Skeletal muscle tissue (tissue), 4 donors: Measurements from ENCODE around the gene TMCC1. TPM values are rescaled to one million over a fixed set of nuclear protein-coding genes. Genes with fewer than 3 reads are reported as not detected.

ENCODE experiments used
- H3K27ac ChIP-seq: one replicate; pipeline ENCODE4 v1.7.0; 2013; ENCODE audit warnings: mild to moderate bottlenecking, low read depth, low read length, inconsistent platforms
- H3K27me3 ChIP-seq, 3 donors: one replicate each; pipeline ENCODE4 v1.7.0; 2013; ENCODE audit warnings: low read length in 3 of 3; ENCODE audit not compliant: control insufficient read depth in 3 of 3, insufficient read depth in 3 of 3
- H3K36me3 ChIP-seq, 3 donors: one replicate each; pipeline ENCODE4 v1.7.0; 2013; ENCODE audit warnings: low read length in 3 of 3; ENCODE audit not compliant: control insufficient read depth in 3 of 3, insufficient read depth in 3 of 3
- H3K4me1 ChIP-seq, 3 donors: one replicate each; pipeline ENCODE4 v1.7.0; 2013; ENCODE audit warnings: low read length in 3 of 3, mild to moderate bottlenecking in 3 of 3; ENCODE audit not compliant: control insufficient read depth in 3 of 3, insufficient read depth in 3 of 3
- H3K4me3 ChIP-seq, 3 donors: one replicate each; pipeline ENCODE4 v1.7.0; 2013; ENCODE audit warnings: low read length in 3 of 3
- H3K9ac ChIP-seq, 3 donors: one replicate each; pipeline ENCODE4 v1.7.0; 2013; ENCODE audit warnings: low read length in 3 of 3, mild to moderate bottlenecking in 3 of 3, moderate library complexity in 2 of 3, low read depth in 1 of 3
- H3K9me3 ChIP-seq, 3 donors: one replicate each; pipeline ENCODE4 v1.7.0; 2013; ENCODE audit warnings: low read length in 3 of 3; ENCODE audit not compliant: control insufficient read depth in 3 of 3
- total RNA-seq: library from RNA; depleted of rRNA; stranded (reverse); fragments of >200 nt; gene quantifications from one replicate; pipeline ENCODE4 v1.2.3, GENCODE V29; 2014
- donor health status: Osteomylitis.

Gene TMCC1
- total RNA-seq, 1 donor from 2014 or later: 65.8 TPM

- Histone ChIP-seq H3K36me3 (no peaks in the 10 kb centered on the region), H3K9me3 (no peaks in the 10 kb centered on the region), H3K9ac (no peak overlapping the region), H3K4me1 (peaks cover 47 to 64% (median 63%) of the 10 kb centered on the region in 3 donors), H3K4me3 (no peak overlapping the region), H3K27ac (no peak overlapping the region), H3K27me3 (peaks cover 0 to 8% (median 8%) of the 10 kb centered on the region in 3 donors)
These were observed 283.2 kb downstream of the TMCC1 start for GRCh38 chr3:129610276-129610675.

GRCh38 chr3:129609591-129610182, 283.8 kb downstream of the TMCC1 start:
- Histone ChIP-seq H3K9ac (no peak overlapping the region), H3K27me3 (peaks cover 0 to 11% (median 11%) of the 10 kb centered on the region in 3 donors), H3K27ac (peak overlapping the region; percentile 0), H3K4me1 (peaks cover 45 to 62% (median 61%) of the 10 kb centered on the region in 3 donors), H3K9me3 (no peaks in the 10 kb centered on the region), H3K36me3 (peaks cover 0 to 2% (median 0%) of the 10 kb centered on the region in 3 donors), H3K4me3 (no peak overlapping the region)

GRCh38 chr3:129608936-129609590, 284.4 kb downstream of the TMCC1 start:
- Histone ChIP-seq H3K36me3 (peaks cover 0 to 4% (median 0%) of the 10 kb centered on the region in 3 donors), H3K9ac (no peak overlapping the region), H3K9me3 (no peaks in the 10 kb centered on the region), H3K4me1 (peaks cover 46 to 63% (median 63%) of the 10 kb centered on the region in 3 donors), H3K27ac (peak overlapping the region; percentile 0), H3K27me3 (peaks cover 0 to 14% (median 13%) of the 10 kb centered on the region in 3 donors), H3K4me3 (no peak overlapping the region)

GRCh38 chr3:129608087-129608935, 285.2 kb downstream of the TMCC1 start:
- peak overlapping the region; percentile 92 for H3K27ac ChIP-seq
- H3K36me3 ChIP-seq: peaks cover 0 to 4% (median 0%) of the 10 kb centered on the region in 3 donors
- peaks cover 0 to 14% (median 13%) of the 10 kb centered on the region in 3 donors for H3K27me3 ChIP-seq
- peak overlapping the region in 2 of 3 donors; percentile 9 to 13 for H3K4me3 ChIP-seq
- no peaks in the 10 kb centered on the region for H3K9me3 ChIP-seq
- peaks cover 53 to 70% (median 67%) of the 10 kb centered on the region in 3 donors for H3K4me1 ChIP-seq
- H3K9ac ChIP-seq: peak overlapping the region in 2 of 3 donors; percentile 68 to 74

GRCh38 chr3:129607391-129608068, 286.0 kb downstream of the TMCC1 start:
- Histone ChIP-seq H3K36me3 (peaks cover 0 to 4% (median 0%) of the 10 kb centered on the region in 3 donors), H3K9me3 (no peaks in the 10 kb centered on the region), H3K27ac (peak overlapping the region; percentile 92), H3K27me3 (peaks cover 0 to 14% (median 13%) of the 10 kb centered on the region in 3 donors), H3K4me1 (peaks cover 58 to 73% (median 67%) of the 10 kb centered on the region in 3 donors), H3K4me3 (peak overlapping the region; percentile 58 to 67 (median 59)), H3K9ac (peak overlapping the region; percentile 67 to 74 (median 68))

- Histone ChIP-seq H3K9ac (peak within 1 kb of the TSS; percentile 69 to 80 (median 79)), H3K27ac (peak within 1 kb of the TSS; percentile 92), H3K36me3 (peaks cover 0 to 4% (median 0%) of the 10 kb centered on the region in 3 donors), H3K27me3 (peaks cover 0 to 14% (median 13%) of the 10 kb centered on the region in 3 donors), H3K4me1 (peaks cover 59 to 73% (median 67%) of the 10 kb centered on the region in 3 donors), H3K4me3 (peak within 1 kb of the TSS; percentile 68 to 81 (median 75)), H3K9me3 (no peaks in the 10 kb centered on the region)
These were observed 286.7 kb downstream of the TMCC1 start, which contains the start of gene PLXND1 for GRCh38 chr3:129606636-129607390. TSS of gene PLXND1 (minus strand) at chr3:129606676. CDS start at chr3:129606639, 37 bp downstream.

GRCh38 chr3:129605922-129606635, 287.4 kb downstream of the TMCC1 start:
- Histone ChIP-seq H3K27me3 (peaks cover 0 to 14% (median 13%) of the 10 kb centered on the region in 3 donors), H3K36me3 (peaks cover 0 to 4% (median 0%) of the 10 kb centered on the region in 3 donors), H3K9me3 (no peaks in the 10 kb centered on the region), H3K4me3 (peak overlapping the region; percentile 68 to 81 (median 75)), H3K9ac (peak overlapping the region; percentile 69 to 80 (median 79)), H3K4me1 (peaks cover 62 to 73% (median 67%) of the 10 kb centered on the region in 3 donors), H3K27ac (peak overlapping the region; percentile 72)

GRCh38 chr3:129605203-129605921, 288.1 kb downstream of the TMCC1 start:
- peaks cover 69 to 80% (median 73%) of the 10 kb centered on the region in 3 donors for H3K4me1 ChIP-seq
- H3K9me3 ChIP-seq: no peaks in the 10 kb centered on the region
- peak overlapping the region; percentile 80 for H3K27ac ChIP-seq
- H3K36me3 ChIP-seq: peaks cover 0 to 4% (median 0%) of the 10 kb centered on the region in 3 donors
- peak overlapping the region; percentile 69 to 82 (median 80) for H3K9ac ChIP-seq
- peaks cover 0 to 14% (median 13%) of the 10 kb centered on the region in 3 donors for H3K27me3 ChIP-seq
- peak overlapping the region; percentile 75 to 86 (median 83) for H3K4me3 ChIP-seq
